ENCODE measurements around the gene CCNF. TPM values are rescaled to one million over a fixed set of nuclear protein-coding genes. Genes with fewer than 3 reads are reported as not detected.

Gene CCNF
- total and polyA plus RNA-seq, 4 donors: 2.0 to 7.5 (median 2.8) TPM

DNA sequence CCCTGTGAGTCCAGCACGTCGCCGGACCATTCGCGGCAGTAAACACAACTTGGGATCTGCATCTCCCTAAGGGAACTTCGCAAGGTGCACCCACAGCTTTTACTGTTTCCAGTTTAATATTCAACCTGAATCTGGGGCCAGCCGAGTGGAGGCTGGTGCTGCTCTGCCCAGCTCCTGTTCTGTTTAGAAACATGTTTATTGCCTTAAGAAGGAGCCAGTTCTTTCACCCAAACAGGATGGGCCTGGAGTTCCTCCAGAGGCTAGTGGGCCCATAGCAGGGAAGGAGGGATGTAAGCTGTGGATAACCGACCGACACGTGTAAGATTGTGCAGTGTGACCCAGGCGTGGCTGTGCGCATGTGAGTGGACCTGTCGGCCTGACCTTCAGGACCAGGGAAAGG, 63.0 kb downstream of the CCNF start:
- WGBS, 2 donors: 87% methylated on average over 13 of the region's 13 CpGs
- no peak overlapping the region for H3K9ac ChIP-seq (ENCODE audit: insufficient read depth in 1 of 2, low read length in 2 of 2)
- no peak for ATAC-seq (ENCODE audit: insufficient read depth, low FRiP score)
- H3K4me3 ChIP-seq: no peak overlapping the region
- H3K9me3 ChIP-seq (ENCODE audit: control insufficient read depth in 4 of 4, insufficient read depth in 3 of 4, low read length in 3 of 4): no peaks in the 10 kb centered on the region
- TF ChIP-seq CTCF (IDR thresholded peaks at IDR 0.05; ENCODE audit: control extremely low read depth, extremely low read depth): no peak
- no peak for DNase-seq
- H3K4me1 ChIP-seq (ENCODE audit: control insufficient read depth in 5 of 5, insufficient read depth in 5 of 5, low read length in 5 of 5): peaks cover 0 to 20% (median 2%) of the 10 kb centered on the region in 5 donors
- H3K36me3 ChIP-seq (ENCODE audit: control insufficient read depth in 4 of 4, insufficient read depth in 4 of 4, low read length in 4 of 4): peaks cover 0 to 18% (median 14%) of the 10 kb centered on the region in 4 donors
- no peaks in the 10 kb centered on the region for H3K27me3 ChIP-seq (ENCODE audit: control insufficient read depth in 3 of 3, insufficient read depth in 3 of 3, low read length in 2 of 3)
- H3K27ac ChIP-seq (ENCODE audit: low read depth in 1 of 2, low read length in 1 of 2): no peak overlapping the region

- Histone ChIP-seq H3K36me3 (ENCODE audit: control insufficient read depth in 4 of 4, insufficient read depth in 4 of 4, low read length in 4 of 4) (peaks cover 0 to 23% (median 14%) of the 10 kb centered on the region in 4 donors), H3K27ac (ENCODE audit: low read depth in 1 of 2, low read length in 1 of 2) (peak overlapping the region in 1 of 2 donors; percentile 26), H3K27me3 (ENCODE audit: control insufficient read depth in 3 of 3, insufficient read depth in 3 of 3, low read length in 2 of 3) (no peaks in the 10 kb centered on the region), H3K9ac (ENCODE audit: insufficient read depth in 1 of 2, low read length in 2 of 2) (no peak overlapping the region), H3K4me3 (no peak overlapping the region), H3K9me3 (ENCODE audit: control insufficient read depth in 4 of 4, insufficient read depth in 3 of 4, low read length in 3 of 4) (no peaks in the 10 kb centered on the region), H3K4me1 (ENCODE audit: control insufficient read depth in 5 of 5, insufficient read depth in 5 of 5, low read length in 5 of 5) (peaks cover 0 to 24% (median 8%) of the 10 kb centered on the region in 5 donors)
- ATAC-seq (ENCODE audit: insufficient read depth, low FRiP score) (no peak), DNase-seq (no peak)
- no peak for TF ChIP-seq CTCF (IDR thresholded peaks at IDR 0.05; ENCODE audit: control extremely low read depth, extremely low read depth)
- 72 to 96% methylated on average over 6 of the region's 6 CpGs for WGBS, 2 donors
Measured at GRCh38 chr16:2493605-2494004, 64.4 kb downstream of the CCNF start.

DNA sequence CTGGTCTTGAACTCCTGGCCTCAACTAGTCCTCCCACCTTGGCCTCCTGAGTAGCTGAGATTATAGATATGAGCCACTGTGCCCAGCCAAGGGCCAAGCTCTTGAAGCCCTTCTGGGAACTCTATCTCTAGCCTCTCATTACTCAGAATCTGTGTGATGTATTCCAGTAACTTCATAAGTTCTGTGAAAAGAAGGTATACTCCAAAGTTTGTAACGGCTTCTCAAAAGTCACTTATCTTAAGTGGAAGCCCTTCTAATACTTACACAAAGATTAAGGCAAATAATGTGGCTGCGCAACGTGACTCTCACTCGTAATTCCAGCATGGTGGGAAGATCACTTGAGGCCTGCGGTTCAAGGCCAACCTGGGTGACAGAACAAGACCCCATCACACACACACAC, 65.4 kb downstream of the CCNF start:
- Histone ChIP-seq H3K9me3 (ENCODE audit: control insufficient read depth in 4 of 4, insufficient read depth in 3 of 4, low read length in 3 of 4) (no peaks in the 10 kb centered on the region), H3K27ac (ENCODE audit: low read depth in 1 of 2, low read length in 1 of 2) (no peak overlapping the region), H3K4me1 (ENCODE audit: control insufficient read depth in 5 of 5, insufficient read depth in 5 of 5, low read length in 5 of 5) (peaks cover 0 to 27% (median 10%) of the 10 kb centered on the region in 5 donors), H3K27me3 (ENCODE audit: control insufficient read depth in 3 of 3, insufficient read depth in 3 of 3, low read length in 2 of 3) (no peaks in the 10 kb centered on the region), H3K36me3 (ENCODE audit: control insufficient read depth in 4 of 4, insufficient read depth in 4 of 4, low read length in 4 of 4) (peaks cover 0 to 25% (median 15%) of the 10 kb centered on the region in 4 donors), H3K9ac (ENCODE audit: insufficient read depth in 1 of 2, low read length in 2 of 2) (no peak overlapping the region), H3K4me3 (no peak overlapping the region)
- WGBS, 2 donors: 71 to 89% methylated on average over 5 of the region's 5 CpGs
- DNase-seq (peak; percentile 51 to 83 (median 57)), ATAC-seq (ENCODE audit: insufficient read depth, low FRiP score) (peak; percentile 14)
- no peak for TF ChIP-seq CTCF (IDR thresholded peaks at IDR 0.05; ENCODE audit: control extremely low read depth, extremely low read depth)

GRCh38 chr16:2495041-2495440, 65.8 kb downstream of the CCNF start:
- WGBS, 2 donors: 79 to 95% methylated on average over 5 of the region's 5 CpGs
- Histone ChIP-seq H3K27ac (ENCODE audit: low read depth in 1 of 2, low read length in 1 of 2) (peak overlapping the region in 1 of 2 donors; percentile 5), H3K4me1 (ENCODE audit: control insufficient read depth in 5 of 5, insufficient read depth in 5 of 5, low read length in 5 of 5) (peaks cover 0 to 27% (median 10%) of the 10 kb centered on the region in 5 donors), H3K9me3 (ENCODE audit: control insufficient read depth in 4 of 4, insufficient read depth in 3 of 4, low read length in 3 of 4) (no peaks in the 10 kb centered on the region), H3K36me3 (ENCODE audit: control insufficient read depth in 4 of 4, insufficient read depth in 4 of 4, low read length in 4 of 4) (peaks cover 0 to 25% (median 15%) of the 10 kb centered on the region in 4 donors), H3K9ac (ENCODE audit: insufficient read depth in 1 of 2, low read length in 2 of 2) (no peak overlapping the region), H3K27me3 (ENCODE audit: control insufficient read depth in 3 of 3, insufficient read depth in 3 of 3, low read length in 2 of 3) (no peaks in the 10 kb centered on the region), H3K4me3 (no peak overlapping the region)
- no peak for DNase-seq
- TF ChIP-seq CTCF (IDR thresholded peaks at IDR 0.05; ENCODE audit: control extremely low read depth, extremely low read depth): no peak
- no peak for ATAC-seq (ENCODE audit: insufficient read depth, low FRiP score)
